ENCODE results near the gene HSPA12B. TPM values are rescaled to one million over a fixed set of nuclear protein-coding genes. Genes with fewer than 3 reads are reported as not detected.
A peak's percentile ranks its signal among the peaks of the same experiment; 100 is the strongest.

HSPA12B gene
- total RNA-seq, 2 experiments from 2014 or later, result 0.08 TPM; not detected in 1

DNA sequence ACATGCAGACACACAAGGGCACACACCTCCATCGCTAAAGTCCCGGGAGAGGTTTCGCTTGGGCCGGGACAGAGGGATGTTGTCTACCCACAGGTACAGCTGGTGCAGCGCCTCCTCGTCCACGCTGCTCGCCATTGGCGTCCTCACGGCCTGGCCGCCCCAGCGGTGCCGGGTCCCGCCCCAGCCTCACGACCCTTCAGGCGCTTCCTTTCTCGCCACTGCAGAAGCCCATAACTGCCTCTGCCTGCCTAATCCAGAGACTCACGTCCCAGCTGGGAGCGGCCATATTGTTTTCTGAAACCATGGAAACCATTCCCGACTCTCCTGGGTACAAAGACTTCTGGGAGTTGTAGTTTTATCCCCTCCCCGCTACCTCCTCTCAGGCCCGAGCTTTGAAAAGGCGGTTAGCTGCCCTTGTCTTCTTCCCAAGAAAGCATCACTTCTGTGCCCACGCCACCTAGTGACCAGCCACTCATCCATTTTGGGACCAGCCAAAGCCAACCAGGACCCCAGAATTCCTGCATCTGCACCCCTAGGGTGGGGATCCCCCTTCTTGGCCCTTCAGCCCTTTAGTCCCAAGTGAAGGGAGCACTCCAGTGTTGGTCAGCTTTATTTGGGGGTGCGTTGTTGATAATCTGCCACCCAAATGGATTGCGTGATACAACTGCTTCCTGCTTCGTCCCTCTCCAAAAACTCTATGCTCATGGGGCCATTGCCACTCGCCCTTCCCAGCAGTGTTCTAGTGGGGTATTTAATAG, 48.8 kb downstream of the HSPA12B start, which contains the start of gene SPEF1:
Gene SPEF1, minus strand, starts transcription at position 296 of the 758 bp plus-strand sequence. Its CDS starts 161 bp downstream, at position 135.
- Mint-ChIP-seq H3K4me3 (peak within 1 kb of the TSS; percentile 40), H3K27me3 (peaks cover 14% of the 10 kb centered on the region), H3K4me1 (ENCODE audit: low read depth) (peaks cover 48% of the 10 kb centered on the region), H3K9me3 (no peaks in the 10 kb centered on the region), H3K27ac (peak within 1 kb of the TSS; percentile 43), H3K36me3 (ENCODE audit: low read depth) (no peaks in the 10 kb centered on the region)
- H3K4me1 ChIP-seq (ENCODE audit: insufficient read depth, low read length), result peaks cover 53% of the 10 kb centered on the region
- CTCF ChIA-PET, result interaction anchor here (1.0 to 1.8 kb wide), 4 partner anchors 13 to 38 kb away, joined by 3 to 15 read pairs (median 4); partner anchors contain the start of genes ADISSP and AP5S1
- peaks cover 9 to 12% of the 10 kb centered on the region in 2 experiments for H3K27me3 ChIP-seq (ENCODE audit: control insufficient read depth in 1 of 2, insufficient read depth in 2 of 2, low read length in 2 of 2)
- no peak within 1 kb of the TSS for H3K27ac ChIP-seq (ENCODE audit: low read depth in 1 of 2, low read length in 2 of 2)
- H3K36me3 ChIP-seq (ENCODE audit: insufficient read depth, low read length), result no peaks in the 10 kb centered on the region
- POLR2A ChIA-PET, result interaction anchor here (0.8 to 2.4 kb wide), 6 partner anchors 13 to 39 kb away, joined by 3 to 18 read pairs (median 6); partner anchors contain the start of genes ADISSP and AP5S1
- ATAC-seq (ENCODE audit: poor library complexity), result peak; percentile 40
- peak within 1 kb of the TSS; percentile 47 for H3K4me3 ChIP-seq (ENCODE audit: low read length)
- TF ChIP-seq, protein P1, sequence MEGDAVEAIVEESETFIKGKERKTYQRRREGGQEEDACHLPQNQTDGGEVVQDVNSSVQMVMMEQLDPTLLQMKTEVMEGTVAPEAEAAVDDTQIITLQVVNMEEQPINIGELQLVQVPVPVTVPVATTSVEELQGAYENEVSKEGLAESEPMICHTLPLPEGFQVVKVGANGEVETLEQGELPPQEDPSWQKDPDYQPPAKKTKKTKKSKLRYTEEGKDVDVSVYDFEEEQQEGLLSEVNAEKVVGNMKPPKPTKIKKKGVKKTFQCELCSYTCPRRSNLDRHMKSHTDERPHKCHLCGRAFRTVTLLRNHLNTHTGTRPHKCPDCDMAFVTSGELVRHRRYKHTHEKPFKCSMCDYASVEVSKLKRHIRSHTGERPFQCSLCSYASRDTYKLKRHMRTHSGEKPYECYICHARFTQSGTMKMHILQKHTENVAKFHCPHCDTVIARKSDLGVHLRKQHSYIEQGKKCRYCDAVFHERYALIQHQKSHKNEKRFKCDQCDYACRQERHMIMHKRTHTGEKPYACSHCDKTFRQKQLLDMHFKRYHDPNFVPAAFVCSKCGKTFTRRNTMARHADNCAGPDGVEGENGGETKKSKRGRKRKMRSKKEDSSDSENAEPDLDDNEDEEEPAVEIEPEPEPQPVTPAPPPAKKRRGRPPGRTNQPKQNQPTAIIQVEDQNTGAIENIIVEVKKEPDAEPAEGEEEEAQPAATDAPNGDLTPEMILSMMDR (IDR thresholded peaks at IDR 0.05), result no peak
- intact Hi-C loops (cut with DNase I, micrococcal nuclease), result no loop called here
- DNase-seq, result peak in 5 of 14 experiments; percentile 29 to 84 (median 80)
- peaks cover 0 to 3% of the 10 kb centered on the region in 2 experiments for H3K9me3 ChIP-seq (ENCODE audit: control insufficient read depth in 1 of 2, insufficient read depth in 1 of 2, low read length in 2 of 2)

DNA sequence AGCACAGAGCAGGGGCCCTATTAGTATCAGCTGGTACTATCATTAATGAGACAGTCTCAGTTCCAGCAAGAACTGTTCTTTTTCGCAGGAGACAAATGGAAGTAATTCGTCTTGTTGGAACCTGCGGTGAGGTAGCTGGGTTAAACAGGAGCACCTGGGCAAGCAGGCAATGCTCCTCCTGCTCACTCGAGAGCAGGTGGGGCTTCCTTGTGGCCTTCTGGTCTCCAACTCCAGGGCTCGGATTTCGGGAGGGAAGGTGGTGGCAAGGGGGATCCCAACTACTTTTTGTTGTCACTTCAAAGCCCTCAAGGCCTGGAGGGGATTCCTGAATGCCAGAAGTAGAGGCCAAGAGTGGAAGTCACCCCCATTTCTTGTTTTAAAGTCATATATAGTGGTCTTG, 50.1 kb downstream of the HSPA12B start:
- H3K4me3 ChIP-seq (ENCODE audit: low read length), result no peak overlapping the region
- peak overlapping the region; percentile 43 for H3K27ac Mint-ChIP-seq
- H3K4me1 Mint-ChIP-seq (ENCODE audit: low read depth), result peaks cover 46% of the 10 kb centered on the region
- H3K9me3 ChIP-seq (ENCODE audit: control insufficient read depth in 1 of 2, insufficient read depth in 1 of 2, low read length in 2 of 2), result peaks cover 0 to 3% of the 10 kb centered on the region in 2 experiments
- ATAC-seq (ENCODE audit: poor library complexity) (no peak), DNase-seq (no peak)
- peaks cover 47% of the 10 kb centered on the region for H3K4me1 ChIP-seq (ENCODE audit: insufficient read depth, low read length)
- H3K27me3 ChIP-seq (ENCODE audit: control insufficient read depth in 1 of 2, insufficient read depth in 2 of 2, low read length in 2 of 2), result peaks cover 9 to 12% of the 10 kb centered on the region in 2 experiments
- H3K27ac ChIP-seq (ENCODE audit: low read depth in 1 of 2, low read length in 2 of 2), result peak overlapping the region in 1 of 2 donors; percentile 9
- TF ChIP-seq, protein P1 (IDR thresholded peaks at IDR 0.05), result no peak
- H3K36me3 ChIP-seq (ENCODE audit: insufficient read depth, low read length), result no peaks in the 10 kb centered on the region
- no peaks in the 10 kb centered on the region for H3K9me3 Mint-ChIP-seq
- peaks cover 8% of the 10 kb centered on the region for H3K27me3 Mint-ChIP-seq
- POLR2A ChIA-PET, result interaction anchor here (2.1 to 2.4 kb wide), 2 partner anchors 16 to 38 kb away, joined by 8 to 16 read pairs; partner anchors contain the start of gene AP5S1
- H3K36me3 Mint-ChIP-seq (ENCODE audit: low read depth), result no peaks in the 10 kb centered on the region
- CTCF ChIA-PET, result interaction anchor here (1.6 kb wide), 1 partner anchor 13 kb away, joined by 3 read pairs; the partner anchor contains the start of gene CDC25B
- H3K4me3 Mint-ChIP-seq, result peak overlapping the region; percentile 9
- intact Hi-C loops (cut with DNase I, micrococcal nuclease), result loop anchor here in 1 of 2 experiments (2.0 kb wide), 1 partner anchor 14 kb away; no protein-coding TSS in a partner anchor

DNA sequence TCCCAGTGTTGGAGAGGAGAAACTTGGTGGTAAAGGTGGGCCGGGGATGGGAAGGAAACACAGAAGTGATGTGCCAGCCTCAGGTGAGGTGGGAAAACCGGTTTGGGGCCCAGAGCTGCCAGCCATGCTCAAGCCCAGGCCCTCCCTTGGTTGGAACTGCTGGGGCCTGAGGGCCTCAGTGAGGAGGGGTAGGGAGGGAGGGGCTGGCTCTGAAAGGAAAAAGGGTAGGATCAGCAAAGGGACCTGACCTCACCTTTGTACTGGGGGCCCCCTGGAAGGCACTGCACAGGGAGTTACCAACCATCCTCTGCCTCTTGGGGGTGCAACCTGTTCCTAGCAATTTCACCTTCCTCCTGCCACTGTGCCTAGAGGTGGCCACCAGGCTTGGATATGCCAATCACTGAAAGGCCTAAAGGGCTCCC, 50.6 kb downstream of the HSPA12B start:
- POLR2A ChIA-PET, result interaction anchor here (2.1 to 2.4 kb wide), 2 partner anchors 16 to 37 kb away, joined by 8 to 16 read pairs; partner anchors contain the start of gene AP5S1
- peaks cover 47% of the 10 kb centered on the region for H3K4me1 ChIP-seq (ENCODE audit: insufficient read depth, low read length)

More for the DNA sequence above, 50.6 kb downstream of the HSPA12B start:
- Histone ChIP-seq H3K9me3 (ENCODE audit: control insufficient read depth in 1 of 2, insufficient read depth in 1 of 2, low read length in 2 of 2) (peaks cover 0 to 3% of the 10 kb centered on the region in 2 experiments), H3K4me3 (ENCODE audit: low read length) (no peak overlapping the region), H3K27ac (ENCODE audit: low read depth in 1 of 2, low read length in 2 of 2) (peak overlapping the region in 1 of 2 donors; percentile 9), H3K27me3 (ENCODE audit: control insufficient read depth in 1 of 2, insufficient read depth in 2 of 2, low read length in 2 of 2) (peaks cover 7 to 8% of the 10 kb centered on the region in 2 experiments), H3K36me3 (ENCODE audit: insufficient read depth, low read length) (no peaks in the 10 kb centered on the region)
- CTCF ChIA-PET, result interaction anchor here (1.6 kb wide), 1 partner anchor 13 kb away, joined by 3 read pairs; the partner anchor contains the start of gene CDC25B
- Mint-ChIP-seq H3K4me3 (peak overlapping the region; percentile 27), H3K36me3 (ENCODE audit: low read depth) (no peaks in the 10 kb centered on the region), H3K4me1 (ENCODE audit: low read depth) (peaks cover 49% of the 10 kb centered on the region), H3K9me3 (no peaks in the 10 kb centered on the region), H3K27me3 (peaks cover 8% of the 10 kb centered on the region), H3K27ac (peak overlapping the region; percentile 43)
- intact Hi-C loops (cut with DNase I, micrococcal nuclease), result loop anchor here in 1 of 2 experiments (2.0 kb wide), 1 partner anchor 14 kb away; no protein-coding TSS in a partner anchor
- DNase-seq (peak in 1 of 14 experiments; percentile 42), ATAC-seq (ENCODE audit: poor library complexity) (no peak)
- TF ChIP-seq, protein P1 (IDR thresholded peaks at IDR 0.05), result no peak
